IPS-20b (cell line): Measurements from ENCODE around the gene PCDHGC3.

Source experiments
- H3K27ac ChIP-seq: one replicate; pipeline ENCODE4 v1.5.1; 2013; ENCODE audit warnings: low read length
- H3K27me3 ChIP-seq: 2 replicates; pipeline ENCODE4 v1.6.1; 2013; ENCODE audit warnings: mild to moderate bottlenecking, low read length, inconsistent platforms; ENCODE audit not compliant: insufficient read depth
- H3K36me3 ChIP-seq: 2 replicates; pipeline ENCODE4 v1.6.1; 2013; ENCODE audit warnings: low read depth, mild to moderate bottlenecking, inconsistent platforms, low read length, moderate library complexity; ENCODE audit not compliant: insufficient read depth
- H3K4me1 ChIP-seq: 2 replicates; pipeline ENCODE4 v1.6.1; 2013; ENCODE audit warnings: mild to moderate bottlenecking, control low read depth, inconsistent platforms, low read length, moderate library complexity; ENCODE audit not compliant: insufficient read depth
- H3K4me3 ChIP-seq: 2 replicates; pipeline ENCODE4 v1.5.1; 2013; ENCODE audit warnings: mild to moderate bottlenecking, low read length, inconsistent platforms
- H3K9ac ChIP-seq: 2 replicates; pipeline ENCODE4 v1.6.1; 2013; ENCODE audit warnings: low read depth, mild to moderate bottlenecking, inconsistent platforms, low read length, moderate library complexity
- H3K9me3 ChIP-seq: 2 replicates; pipeline ENCODE4 v1.6.1; 2013; ENCODE audit warnings: mild to moderate bottlenecking, low read depth, low read length, inconsistent platforms; ENCODE audit not compliant: insufficient read depth

PCDHGC3 gene

GRCh38 chr5:141495453-141495811 is 19.7 kb downstream of the PCDHGC3 start:
- H3K27me3 ChIP-seq: no peaks in the 10 kb centered on the region
- peak overlapping the region; percentile 41 for H3K4me3 ChIP-seq
- H3K36me3 ChIP-seq: no peaks in the 10 kb centered on the region; the same call in 1 of the 2 replicates
- H3K9me3 ChIP-seq: no peaks in the 10 kb centered on the region
- peak overlapping the region; percentile 28; the same call in 1 of the 2 replicates for H3K9ac ChIP-seq
- peaks cover 27% of the 10 kb centered on the region for H3K4me1 ChIP-seq
- no peak overlapping the region for H3K27ac ChIP-seq

GRCh38 chr5:141496038-141496437 is 20.3 kb downstream of the PCDHGC3 start:
- H3K27me3 ChIP-seq: no peaks in the 10 kb centered on the region

GRCh38 chr5:141501761-141502160 is 26.0 kb downstream of the PCDHGC3 start:
- Histone ChIP-seq H3K36me3 (no peaks in the 10 kb centered on the region), H3K27me3 (no peaks in the 10 kb centered on the region), H3K27ac (no peak overlapping the region), H3K9ac (no peak overlapping the region), H3K4me1 (no peaks in the 10 kb centered on the region), H3K9me3 (no peaks in the 10 kb centered on the region), H3K4me3 (no peak overlapping the region)

More at GRCh38 chr5:141496038-141496437, 20.3 kb downstream of the PCDHGC3 start:
- no peak overlapping the region for H3K27ac ChIP-seq
- no peaks in the 10 kb centered on the region; the same call in 1 of the 2 replicates for H3K36me3 ChIP-seq
- H3K4me3 ChIP-seq: peak overlapping the region; percentile 41
- peaks cover 27% of the 10 kb centered on the region for H3K4me1 ChIP-seq
- H3K9ac ChIP-seq: peak overlapping the region; percentile 28; the same call in 1 of the 2 replicates
- no peaks in the 10 kb centered on the region for H3K9me3 ChIP-seq

DNA sequence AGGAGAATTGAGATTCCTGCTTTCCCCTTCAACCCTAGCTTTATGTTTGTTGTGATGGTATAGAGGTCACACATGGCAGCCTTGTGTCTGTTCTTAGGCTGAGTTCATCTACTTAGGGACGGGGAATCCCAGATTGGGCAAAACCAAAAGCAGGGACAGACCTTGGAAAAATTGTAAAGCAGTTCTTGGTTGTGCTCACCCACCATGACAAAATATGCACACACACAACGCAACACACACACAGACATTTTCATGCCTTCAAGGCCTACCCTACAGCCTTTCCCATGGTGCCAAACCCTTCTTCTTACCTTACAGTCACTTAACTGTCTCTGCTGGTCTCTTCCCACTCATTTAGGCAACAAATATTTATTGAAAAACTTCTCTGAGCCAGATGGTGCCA is 27.9 kb downstream of the PCDHGC3 start:
- no peak overlapping the region for H3K4me3 ChIP-seq
- H3K27ac ChIP-seq: no peak overlapping the region
- no peaks in the 10 kb centered on the region for H3K9me3 ChIP-seq
- H3K27me3 ChIP-seq: no peaks in the 10 kb centered on the region
- peaks cover 8% of the 10 kb centered on the region; the same call in 1 of the 2 replicates for H3K4me1 ChIP-seq
- no peaks in the 10 kb centered on the region for H3K36me3 ChIP-seq
- no peak overlapping the region for H3K9ac ChIP-seq

GRCh38 chr5:141504216-141504615 is 28.4 kb downstream of the PCDHGC3 start:
- no peaks in the 10 kb centered on the region for H3K36me3 ChIP-seq
- peaks cover 11% of the 10 kb centered on the region; the same call in 1 of the 2 replicates for H3K4me1 ChIP-seq
- no peaks in the 10 kb centered on the region for H3K27me3 ChIP-seq
- H3K9me3 ChIP-seq: no peaks in the 10 kb centered on the region
- no peak overlapping the region for H3K27ac ChIP-seq
- no peak overlapping the region for H3K4me3 ChIP-seq
- H3K9ac ChIP-seq: no peak overlapping the region

- Histone ChIP-seq H3K4me1 (peaks cover 14% of the 10 kb centered on the region; the same call in 1 of the 2 replicates), H3K9ac (no peak overlapping the region), H3K27ac (no peak overlapping the region)
Measured at GRCh38 chr5:141506381-141507155, 30.8 kb downstream of the PCDHGC3 start.

DNA sequence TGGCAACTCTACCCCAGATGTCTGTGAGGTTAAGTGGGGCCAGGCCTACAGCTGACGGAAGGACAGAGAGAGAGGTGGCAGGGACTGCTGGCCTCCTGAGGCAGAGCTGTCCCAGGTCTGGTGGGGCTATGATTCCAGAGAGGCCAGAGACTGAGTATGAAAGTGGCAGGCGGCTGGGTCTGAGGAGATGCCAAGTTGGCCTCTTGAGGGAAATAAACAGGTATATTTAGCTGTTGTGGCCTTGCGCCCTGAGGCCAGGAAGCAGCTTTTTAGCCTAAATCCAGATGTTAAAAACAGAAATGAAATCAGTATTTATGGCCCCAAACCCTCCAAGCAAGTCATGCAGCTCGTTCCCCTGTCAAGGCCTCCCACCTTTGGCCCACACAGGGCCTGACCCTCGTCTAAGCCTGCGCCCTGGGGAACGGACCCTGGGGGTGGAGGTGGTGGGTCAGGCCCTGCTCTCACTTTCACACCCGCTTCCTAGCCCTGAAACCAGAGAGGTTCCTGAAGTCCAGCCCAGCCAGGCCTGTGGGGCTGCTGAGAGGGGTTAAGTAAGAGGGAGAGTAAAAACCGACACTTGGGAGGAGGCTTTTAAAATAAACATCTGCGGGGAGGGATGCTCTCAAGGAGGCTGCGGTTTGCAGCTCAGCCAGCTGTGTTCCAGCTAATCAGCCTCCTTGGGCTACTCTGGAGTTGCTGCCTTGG is 31.8 kb downstream of the PCDHGC3 start:
- Histone ChIP-seq H3K27ac (peak overlapping the region; percentile 17), H3K4me3 (no peak overlapping the region), H3K4me1 (peaks cover 14% of the 10 kb centered on the region; the same call in 1 of the 2 replicates), H3K36me3 (peaks cover 13% of the 10 kb centered on the region; the same call in 1 of the 2 replicates), H3K9me3 (no peaks in the 10 kb centered on the region), H3K27me3 (no peaks in the 10 kb centered on the region), H3K9ac (peak overlapping the region; percentile 49; the same call in 1 of the 2 replicates)

More at GRCh38 chr5:141506381-141507155, 30.8 kb downstream of the PCDHGC3 start:
- no peaks in the 10 kb centered on the region for H3K9me3 ChIP-seq
- no peak overlapping the region for H3K4me3 ChIP-seq
- H3K36me3 ChIP-seq: peaks cover 7% of the 10 kb centered on the region; the same call in 1 of the 2 replicates
- no peaks in the 10 kb centered on the region for H3K27me3 ChIP-seq

GRCh38 chr5:141508440-141508797 is 32.7 kb downstream of the PCDHGC3 start:
- Histone ChIP-seq H3K4me3 (peak overlapping the region; percentile 53; the same call in 1 of the 2 replicates), H3K4me1 (peaks cover 14% of the 10 kb centered on the region; the same call in 1 of the 2 replicates), H3K9ac (peak overlapping the region; percentile 49; the same call in 1 of the 2 replicates), H3K9me3 (no peaks in the 10 kb centered on the region), H3K27ac (peak overlapping the region; percentile 17), H3K27me3 (no peaks in the 10 kb centered on the region), H3K36me3 (peaks cover 13% of the 10 kb centered on the region; the same call in 1 of the 2 replicates)

DNA sequence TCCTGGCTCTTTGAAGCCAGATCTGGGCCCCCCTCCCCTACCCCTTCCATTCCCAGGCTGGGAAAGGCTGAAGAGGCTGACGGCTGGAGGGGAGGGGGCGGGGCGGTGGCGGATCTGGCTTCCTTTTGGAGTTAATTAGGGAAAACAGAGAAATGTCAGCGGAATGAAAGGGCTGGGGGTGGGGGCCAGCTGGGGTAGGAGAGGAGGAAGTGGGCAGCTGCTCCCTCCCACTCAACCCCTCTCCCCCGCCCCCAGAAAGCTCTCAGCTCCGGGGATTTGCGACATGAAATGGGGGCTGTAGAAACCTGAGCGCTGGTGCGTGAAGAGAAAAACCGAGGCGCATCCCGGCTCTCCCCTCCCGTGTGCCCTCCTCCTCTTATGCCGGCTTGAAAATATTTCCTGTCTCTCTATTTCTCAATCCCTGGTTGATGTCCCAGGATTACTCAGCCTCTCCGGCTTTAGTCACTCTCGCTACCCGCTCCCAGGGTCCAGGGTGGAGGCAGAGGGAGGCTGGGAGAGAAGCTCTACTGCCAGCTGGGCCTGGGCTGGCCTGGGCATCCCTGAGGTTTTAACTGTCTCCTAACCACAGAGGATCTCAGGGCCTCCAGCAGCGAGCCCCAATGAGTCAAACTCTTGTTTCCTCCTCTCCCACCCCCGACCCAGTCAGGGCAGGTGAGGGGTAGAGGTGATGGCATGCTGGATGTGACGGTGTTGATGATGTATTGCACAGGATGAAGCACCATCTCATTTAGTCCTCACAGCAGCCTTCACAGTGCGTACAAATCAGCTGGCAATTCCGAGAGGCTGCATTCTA is 33.2 kb downstream of the PCDHGC3 start:
- Histone ChIP-seq H3K4me3 (peak overlapping the region; percentile 60), H3K27ac (peak overlapping the region; percentile 44), H3K4me1 (peaks cover 14% of the 10 kb centered on the region; the same call in 1 of the 2 replicates)

GRCh38 chr5:141510160-141510559 is 34.4 kb downstream of the PCDHGC3 start:
- Histone ChIP-seq H3K9ac (no peak overlapping the region), H3K9me3 (no peaks in the 10 kb centered on the region), H3K36me3 (peaks cover 13% of the 10 kb centered on the region; the same call in 1 of the 2 replicates), H3K4me3 (no peak overlapping the region), H3K27ac (no peak overlapping the region), H3K27me3 (no peaks in the 10 kb centered on the region), H3K4me1 (peaks cover 25% of the 10 kb centered on the region)

More for the DNA sequence above, 33.2 kb downstream of the PCDHGC3 start:
- Histone ChIP-seq H3K9me3 (no peaks in the 10 kb centered on the region), H3K36me3 (peaks cover 13% of the 10 kb centered on the region; the same call in 1 of the 2 replicates), H3K27me3 (no peaks in the 10 kb centered on the region), H3K9ac (peak overlapping the region; percentile 58; the same call in 1 of the 2 replicates)
